ENCODE measurements around the gene MISP3.

MISP3 gene

GRCh38 chr19:14053500-14053899 lies 19.1 kb upstream of the MISP3 start:
- no peak for DNase-seq (ENCODE audit: low read depth in 2 of 2)

GRCh38 chr19:14054099-14054498 lies 18.5 kb upstream of the MISP3 start:
- no peak for DNase-seq (ENCODE audit: low read depth in 2 of 2)

GRCh38 chr19:14054721-14055120 lies 17.9 kb upstream of the MISP3 start:
- DNase-seq (ENCODE audit: low read depth in 2 of 2): no peak

GRCh38 chr19:14055396-14055795 lies 17.2 kb upstream of the MISP3 start:
- no peak for DNase-seq (ENCODE audit: low read depth in 2 of 2)

GRCh38 chr19:14056069-14056666 lies 16.4 kb upstream of the MISP3 start:
- no peak for DNase-seq (ENCODE audit: low read depth in 2 of 2)

GRCh38 chr19:14056741-14057356 lies 15.7 kb upstream of the MISP3 start:
- DNase-seq (ENCODE audit: low read depth in 2 of 2): no peak

GRCh38 chr19:14058182-14059092 lies 14.1 kb upstream of the MISP3 start:
- no peak for DNase-seq (ENCODE audit: low read depth in 2 of 2)

- DNase-seq (ENCODE audit: low read depth in 2 of 2): peak in 1 of 2 donors; percentile 33
These were observed 13.5 kb upstream of the MISP3 start for GRCh38 chr19:14059093-14059480.

GRCh38 chr19:14059652-14060155 lies 12.9 kb upstream of the MISP3 start:
- DNase-seq (ENCODE audit: low read depth in 2 of 2): no peak

GRCh38 chr19:14061081-14061749 lies 11.4 kb upstream of the MISP3 start:
- no peak for DNase-seq (ENCODE audit: low read depth in 2 of 2)

GRCh38 chr19:14061751-14062557 lies 10.6 kb upstream of the MISP3 start, which contains the start of gene PALM3:
Gene PALM3 (minus strand): TSS chr19:14062076. CDS start chr19:14061980, 96 bp downstream.
- DNase-seq (ENCODE audit: low read depth in 2 of 2): no peak

- DNase-seq (ENCODE audit: low read depth in 2 of 2): no peak
These were observed 10.1 kb upstream of the MISP3 start for GRCh38 chr19:14062558-14062855.

- no peak for DNase-seq (ENCODE audit: low read depth in 2 of 2)
These were observed 9.5 kb upstream of the MISP3 start for GRCh38 chr19:14063105-14063504.

GRCh38 chr19:14066134-14066533 lies 6.5 kb upstream of the MISP3 start:
- DNase-seq (ENCODE audit: low read depth in 2 of 2): no peak

- no peak for DNase-seq (ENCODE audit: low read depth in 2 of 2)
These were observed 2.1 kb upstream of the MISP3 start for GRCh38 chr19:14070268-14071050.

- DNase-seq (ENCODE audit: low read depth in 2 of 2): peak; percentile 52 to 61
These were observed 807 bp downstream of the MISP3 start for GRCh38 chr19:14073261-14073924.

- no peak for DNase-seq (ENCODE audit: low read depth in 2 of 2)
These were observed 1.6 kb downstream of the MISP3 start for GRCh38 chr19:14073925-14074838.

- DNase-seq (ENCODE audit: low read depth in 2 of 2): no peak
These were observed 5.8 kb downstream of the MISP3 start for GRCh38 chr19:14078411-14078810.
